ENCODE measurements around the gene AGPAT1.

DNA sequence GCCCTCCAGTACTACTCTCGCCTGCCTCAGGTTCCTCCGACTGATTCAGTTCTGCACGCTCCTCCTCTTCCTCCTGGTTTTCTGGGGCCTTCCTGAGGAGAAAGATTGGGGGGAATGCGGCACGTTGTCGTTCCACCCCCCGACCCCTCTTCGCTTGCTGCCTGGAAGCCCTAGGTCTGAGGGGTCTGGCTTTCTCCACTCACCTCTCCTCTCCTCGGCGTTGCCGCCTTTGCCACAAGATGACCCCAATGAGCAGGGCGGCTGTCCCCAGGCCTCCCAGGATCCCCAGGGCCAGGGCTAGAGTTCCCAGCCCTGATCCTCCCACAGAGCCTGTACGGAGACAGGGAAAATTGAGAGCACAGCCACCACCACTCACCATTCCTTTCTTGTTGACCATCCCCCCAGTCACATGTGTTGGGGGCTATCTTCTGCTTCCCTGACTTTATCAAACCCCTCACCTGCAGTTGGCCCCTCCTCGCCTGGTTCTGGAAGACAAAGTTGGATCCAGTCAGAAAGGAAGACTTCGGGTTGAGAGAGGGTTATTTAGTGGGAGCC lies 5.3 kb upstream of the AGPAT1 start:
- TF ChIP-seq POLR2A (IDR thresholded peaks at IDR 0.05; ENCODE audit: low read length) = no peak
- TF ChIP-seq RAD21 (conservative IDR thresholded peaks at IDR 0.05 in 1 of 2, IDR thresholded peaks at IDR 0.05 in 1 of 2) = no peak
